Measurements from ENCODE around the gene NHEJ1.
"Not testable (repeated sequence)": the region's sequence is repeated elsewhere in the genome, so short reads cannot be mapped to it uniquely, and the experiment has no call there.

- TF ChIP-seq CTCF (IDR thresholded peaks at IDR 0.05; ENCODE audit: low read depth, low read length, missing input control); MAX (IDR thresholded peaks at IDR 0.05); REST (IDR thresholded peaks at IDR 0.05); TAF1 (conservative IDR thresholded peaks at IDR 0.05); YY1 (IDR thresholded peaks at IDR 0.05); SP1 (IDR thresholded peaks at IDR 0.05); GABPA (IDR thresholded peaks at IDR 0.05 in 1 of 2, conservative IDR thresholded peaks at IDR 0.05 in 1 of 2); ATF3 (IDR thresholded peaks at IDR 0.05); RAD21 (IDR thresholded peaks at IDR 0.05); JUND (IDR thresholded peaks at IDR 0.05); FOXA1 (IDR thresholded peaks at IDR 0.05): not testable (repeated sequence)
Observed at GRCh38 chr2:219201331-219201730, 40.7 kb upstream of the NHEJ1 start.
